D721Med (cell line): ENCODE results near the gene NECAP2.
A peak's percentile ranks its signal among the peaks of the same experiment; 100 is the strongest.
"Not testable (repeated sequence)": the region's sequence is repeated elsewhere in the genome, so short reads cannot be mapped to it uniquely, and the experiment has no call there.

Source experiments
- DNase-seq: peaks from one replicate; pipeline ENCODE4 v3.0.0; 2011; ENCODE audit warnings: low spot score; ENCODE audit not compliant: insufficient read length
- FAIRE-seq: peaks from 2 replicates; lab custom pipeline; 2011; peaks lifted over from hg19 to GRCh38; lab: Jason Lieb, UNC
- CTCF ChIP-seq: IDR thresholded peaks from 2 replicates; pipeline ENCODE4 v1.5.1; 2012; ENCODE audit warnings: mild to moderate bottlenecking, control low read depth; ENCODE audit not compliant: insufficient read depth; ENCODE audit errors: missing control alignments

The NECAP2 gene

GRCh38 chr1:16498573-16499413 is 58.3 kb downstream of the NECAP2 start:
- peak; percentile 68 for DNase-seq
- peak; percentile 33 for TF ChIP-seq CTCF
- FAIRE-seq: no peak

- DNase-seq, FAIRE-seq: not testable (repeated sequence)
Observed at GRCh38 chr1:16500466-16500865, 59.9 kb downstream of the NECAP2 start.

GRCh38 chr1:16500975-16501374 is 60.5 kb downstream of the NECAP2 start:
- not testable (repeated sequence) for DNase-seq, FAIRE-seq

GRCh38 chr1:16501446-16501845 is 60.9 kb downstream of the NECAP2 start:
- not testable (repeated sequence) for DNase-seq, FAIRE-seq

- DNase-seq: no peak
- TF ChIP-seq CTCF: no peak
- FAIRE-seq: no peak
Observed at GRCh38 chr1:16503494-16503893, 63.0 kb downstream of the NECAP2 start.

GRCh38 chr1:16505870-16506269 is 65.3 kb downstream of the NECAP2 start:
- DNase-seq, FAIRE-seq: not testable (repeated sequence)

GRCh38 chr1:16506364-16507136 is 66.0 kb downstream of the NECAP2 start:
- FAIRE-seq, DNase-seq: not testable (repeated sequence)

- not testable (repeated sequence) for DNase-seq, FAIRE-seq
Observed at GRCh38 chr1:16508861-16509445, 68.4 kb downstream of the NECAP2 start.
